Measurements from ENCODE around the gene BBOX1.

- no peak for TF ChIP-seq NFIC (IDR thresholded peaks at IDR 0.05)
- no peak for TF ChIP-seq FOXM1 (IDR thresholded peaks at IDR 0.05; ENCODE audit: borderline replicate concordance, low read depth)
- TF ChIP-seq YY1 (IDR thresholded peaks at IDR 0.05; ENCODE audit: low read depth) = no peak
- no peak for TF ChIP-seq RAD21 (IDR thresholded peaks at IDR 0.05; ENCODE audit: low read depth)
- no peak for TF ChIP-seq EP300 (IDR thresholded peaks at IDR 0.05; ENCODE audit: borderline replicate concordance)
- TF ChIP-seq CEBPB (IDR thresholded peaks at IDR 0.05) = no peak
- TF ChIP-seq REST (IDR thresholded peaks at IDR 0.05; ENCODE audit: low read depth) = no peak
- no peak for TF ChIP-seq USF1 (IDR thresholded peaks at IDR 0.05)
- no peak for TF ChIP-seq MAX (IDR thresholded peaks at IDR 0.05)
These were observed 15.8 kb upstream of the BBOX1 start for GRCh38 chr11:27024865-27025264.

Measured in Ishikawa (cell line).